ENCODE results near the gene POP7.
"Not testable (repeated sequence)": the region's sequence is repeated elsewhere in the genome, so short reads cannot be mapped to it uniquely, and the experiment has no call there.

Gene POP7

DNA sequence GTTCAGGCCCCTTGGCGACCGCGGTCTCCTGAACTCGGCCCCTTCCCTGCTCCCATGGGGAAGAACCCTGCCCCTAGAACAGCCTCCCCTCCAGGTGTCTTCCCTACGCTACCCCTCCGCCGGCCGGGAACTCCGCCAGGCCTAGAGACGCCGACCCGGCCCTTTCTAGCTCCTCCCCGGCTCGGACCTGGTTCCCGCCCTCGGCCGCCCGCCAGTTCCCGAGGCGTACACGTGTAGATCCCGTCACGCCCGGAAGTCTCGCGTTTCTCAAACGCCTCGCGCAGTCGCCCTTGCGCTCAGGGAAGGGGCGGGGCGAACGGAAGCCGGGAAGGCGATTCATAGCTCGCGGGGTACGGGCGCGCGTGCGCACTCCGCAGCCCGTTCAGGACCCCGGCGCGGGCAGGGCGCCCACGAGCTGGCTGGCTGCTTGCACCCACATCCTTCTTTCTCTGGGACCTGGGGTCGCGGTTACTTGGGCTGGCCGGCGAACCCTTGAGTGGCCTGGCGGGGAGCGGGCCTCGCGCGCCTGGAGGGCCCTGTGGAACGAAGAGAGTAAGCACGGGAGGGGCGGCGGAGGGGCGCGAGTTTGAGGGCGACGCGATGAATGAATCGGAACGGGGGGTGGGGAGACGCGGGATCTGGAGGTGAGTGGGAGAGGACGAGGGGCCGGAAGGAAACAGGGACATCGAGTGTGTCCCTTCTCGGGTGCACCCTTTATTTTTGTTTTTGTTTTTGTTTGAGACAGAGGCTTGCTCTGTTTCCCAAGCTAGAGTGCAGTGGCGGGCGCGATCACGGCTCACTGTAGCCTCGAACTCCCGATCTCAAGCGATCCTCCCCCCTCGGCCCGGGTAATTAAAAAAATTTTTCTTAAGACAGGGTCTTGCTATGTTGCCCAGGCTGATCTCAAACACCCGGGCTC lies at the start of gene POP7:
Gene POP7, plus strand, starts transcription at position 369 of the 919 bp plus-strand sequence. CDS start 710 bp downstream, outside the sequence.
- DNase-seq, result peak; percentile 99

DNA sequence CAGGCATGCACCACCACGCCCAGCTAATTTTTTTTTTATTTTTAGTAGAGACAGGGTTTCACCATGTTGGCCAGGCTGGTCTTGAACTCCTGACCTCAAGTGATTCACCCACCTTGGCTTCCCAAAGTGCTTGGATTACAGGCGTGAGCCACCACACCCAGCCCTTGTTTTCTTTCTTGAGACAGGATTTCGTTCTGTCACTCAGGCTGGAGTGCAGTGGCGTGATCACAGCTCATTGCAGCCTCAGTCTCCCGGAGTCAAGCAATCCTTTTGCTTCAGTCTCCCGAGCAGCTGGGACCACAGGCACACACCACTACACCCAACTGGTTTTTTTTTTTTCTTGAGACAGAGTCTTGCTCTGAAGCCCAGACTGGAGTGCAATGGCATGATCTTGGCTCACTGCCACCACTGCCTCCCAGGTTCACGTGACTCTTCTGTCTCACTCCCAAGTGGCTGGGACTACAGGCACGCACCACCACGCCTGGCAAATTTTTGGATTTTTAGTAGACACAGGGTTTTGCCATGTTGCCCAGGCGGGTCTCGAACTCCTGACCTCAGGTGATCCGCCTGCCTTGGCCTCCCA lies 43.6 kb upstream of the POP7 start:
- DNase-seq, result not testable (repeated sequence)

DNA sequence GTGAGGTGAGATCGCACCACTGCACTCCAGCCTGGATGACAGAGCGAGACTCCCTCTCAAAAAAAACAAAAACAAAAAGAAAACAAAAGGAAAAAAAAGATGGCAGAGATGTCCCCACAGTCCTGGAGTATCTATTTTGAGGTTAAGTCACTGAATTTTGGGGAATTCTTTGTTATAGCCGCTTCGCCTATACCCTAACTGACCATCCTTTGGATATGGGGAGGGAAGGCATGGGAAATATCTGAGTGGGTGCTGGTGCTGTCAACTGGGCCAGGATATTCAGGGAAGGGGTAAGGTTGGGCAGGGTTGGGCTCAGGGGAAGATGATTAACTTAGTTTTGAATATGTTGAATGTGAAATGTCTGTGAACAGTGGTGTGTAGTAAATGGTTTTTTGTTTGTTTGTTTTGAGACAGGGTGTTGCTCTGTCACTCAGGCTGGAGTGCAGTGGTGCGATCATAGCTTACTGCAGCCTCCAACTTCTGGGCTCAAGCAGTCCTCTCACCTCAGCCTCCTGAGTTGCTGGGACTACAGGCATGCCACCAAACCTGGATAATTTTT lies 40.7 kb upstream of the POP7 start:
- no peak for DNase-seq

DNA sequence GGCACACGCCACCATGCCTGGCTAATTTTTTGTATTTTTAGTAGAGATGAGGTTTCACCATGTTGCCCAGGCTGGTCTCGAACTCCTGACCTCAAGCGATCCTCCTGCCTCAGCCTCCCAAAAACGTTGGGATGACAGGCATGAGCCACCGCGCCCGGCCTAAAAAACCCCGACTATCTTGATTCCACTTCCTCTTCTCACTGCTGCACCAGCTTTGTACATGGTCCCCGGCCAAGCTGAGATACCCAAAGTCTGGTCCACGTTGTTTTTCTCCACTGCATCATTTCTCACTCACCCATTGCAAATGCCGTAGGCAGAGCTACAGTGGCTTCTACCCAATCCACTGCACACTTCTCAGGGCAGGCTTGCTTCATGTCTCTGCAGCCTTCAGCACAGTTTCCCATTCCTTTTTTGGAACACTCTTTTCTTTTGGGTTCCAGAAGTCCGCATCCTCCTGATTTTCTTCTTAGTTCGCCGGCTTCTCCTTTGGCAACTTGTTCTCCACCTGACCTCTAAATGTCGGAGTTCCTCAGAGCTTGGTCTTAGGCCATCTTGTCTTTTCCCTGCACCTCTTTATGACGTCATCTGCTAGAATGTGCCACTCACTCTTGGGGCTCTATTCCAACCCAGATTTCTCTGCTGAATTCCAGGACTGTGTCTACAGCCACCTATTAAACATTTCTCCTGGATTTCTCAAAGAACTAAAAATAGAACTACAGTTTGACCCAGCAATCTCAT lies 38.4 kb upstream of the POP7 start:
- DNase-seq, result no peak

DNA sequence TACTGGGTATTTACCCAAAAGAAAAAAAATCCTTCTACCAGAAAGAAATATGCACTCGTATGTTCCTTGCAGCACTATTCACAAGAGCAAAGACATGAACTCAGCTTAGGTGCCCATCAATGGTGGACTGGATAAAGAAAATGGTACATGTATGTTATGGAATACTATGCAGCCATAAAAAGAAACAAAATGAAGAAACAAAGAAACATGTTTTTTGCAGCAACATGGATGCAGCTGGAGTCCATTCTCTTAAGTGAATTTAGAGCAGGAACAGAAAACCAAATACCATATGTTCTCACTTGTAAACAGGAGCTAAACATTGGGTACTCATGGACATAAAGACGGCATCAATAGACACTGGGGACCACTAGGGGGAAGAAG lies 37.9 kb upstream of the POP7 start:
- DNase-seq, result no peak

DNA sequence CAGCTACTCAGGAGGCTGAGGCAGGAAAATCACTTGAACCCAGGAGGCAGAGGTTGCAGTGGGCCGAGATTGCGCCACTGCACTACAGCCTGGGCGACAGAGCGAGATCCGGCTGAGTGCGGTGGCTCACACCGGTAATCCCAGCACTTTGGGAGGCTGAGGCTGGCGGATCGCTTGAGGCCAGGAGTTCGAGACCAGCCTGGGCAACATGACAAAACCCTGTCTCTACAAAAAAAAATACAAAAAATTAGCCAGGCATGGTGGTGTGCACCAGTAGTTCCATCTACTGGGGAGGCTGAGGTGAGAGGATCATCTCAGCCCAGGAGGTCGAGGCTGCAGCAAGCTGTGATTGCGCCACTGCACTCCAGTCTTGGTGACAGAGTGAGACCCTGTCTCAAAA lies 36.8 kb upstream of the POP7 start:
- not testable (repeated sequence) for DNase-seq

DNA sequence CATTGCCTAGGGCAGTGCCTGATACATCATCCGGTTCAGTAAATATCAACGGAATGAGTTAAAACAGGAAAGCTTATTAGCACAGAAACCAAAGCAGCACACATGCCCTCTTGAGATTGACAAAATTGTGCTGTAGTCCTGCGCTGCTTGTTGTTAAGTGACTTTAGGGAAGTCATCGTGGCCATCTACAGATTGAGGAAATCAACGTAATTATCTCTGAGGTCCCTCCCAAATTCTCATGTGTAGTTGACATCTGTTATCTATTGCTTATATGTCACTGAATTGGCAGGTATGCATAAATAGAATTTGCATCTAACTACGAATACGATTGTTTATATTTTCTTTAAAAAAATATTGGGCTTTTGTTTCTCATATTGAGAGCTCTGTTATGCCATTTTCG lies 35.8 kb upstream of the POP7 start:
- no peak for DNase-seq

DNA sequence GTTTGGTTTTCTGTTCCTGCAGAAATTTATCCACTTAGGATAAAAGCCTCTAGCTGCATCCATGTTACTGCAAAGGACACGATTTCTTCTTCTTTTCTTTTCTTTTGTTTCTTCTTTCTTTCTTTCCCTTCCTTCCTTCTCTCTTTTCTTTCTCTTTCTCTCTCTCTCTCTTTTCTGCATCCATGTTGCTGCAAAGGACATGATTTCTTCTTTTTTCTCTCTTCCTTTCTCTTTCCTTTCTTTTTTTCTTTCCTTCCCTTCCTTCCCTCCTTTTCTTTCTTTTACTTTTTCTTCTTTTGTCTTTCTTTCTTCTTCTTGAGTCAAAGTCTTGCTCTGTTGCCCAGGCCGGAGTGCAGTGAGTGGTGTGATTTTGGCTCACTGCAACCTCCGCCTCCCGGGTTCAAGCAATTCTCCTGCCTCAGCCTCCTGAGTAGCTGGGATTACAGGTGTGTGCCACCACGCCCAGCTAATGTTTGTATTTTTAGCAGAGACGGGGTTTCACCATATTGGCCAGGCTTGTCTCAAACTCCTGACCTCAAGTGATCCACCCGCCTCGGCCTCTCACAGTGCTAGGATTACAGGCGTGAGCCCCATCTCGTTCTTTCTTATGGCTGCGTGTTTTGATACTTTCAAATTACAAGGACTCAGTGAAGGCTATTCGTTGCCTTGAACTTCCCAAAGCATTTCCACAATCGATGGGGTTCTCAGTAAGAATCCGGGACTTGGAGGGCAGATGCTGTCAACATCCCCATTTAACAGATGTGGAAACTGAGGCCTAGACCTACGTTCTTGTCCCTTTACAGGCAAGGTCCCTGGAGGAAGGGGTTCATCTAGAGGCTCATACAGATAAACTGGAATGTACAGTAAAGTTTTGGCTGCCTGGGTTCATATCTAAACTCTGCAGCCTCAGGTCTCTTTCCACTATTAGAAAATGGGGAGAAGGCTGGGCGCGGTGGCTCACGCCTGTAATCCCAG lies 34.3 kb upstream of the POP7 start:
- no peak for DNase-seq

DNA sequence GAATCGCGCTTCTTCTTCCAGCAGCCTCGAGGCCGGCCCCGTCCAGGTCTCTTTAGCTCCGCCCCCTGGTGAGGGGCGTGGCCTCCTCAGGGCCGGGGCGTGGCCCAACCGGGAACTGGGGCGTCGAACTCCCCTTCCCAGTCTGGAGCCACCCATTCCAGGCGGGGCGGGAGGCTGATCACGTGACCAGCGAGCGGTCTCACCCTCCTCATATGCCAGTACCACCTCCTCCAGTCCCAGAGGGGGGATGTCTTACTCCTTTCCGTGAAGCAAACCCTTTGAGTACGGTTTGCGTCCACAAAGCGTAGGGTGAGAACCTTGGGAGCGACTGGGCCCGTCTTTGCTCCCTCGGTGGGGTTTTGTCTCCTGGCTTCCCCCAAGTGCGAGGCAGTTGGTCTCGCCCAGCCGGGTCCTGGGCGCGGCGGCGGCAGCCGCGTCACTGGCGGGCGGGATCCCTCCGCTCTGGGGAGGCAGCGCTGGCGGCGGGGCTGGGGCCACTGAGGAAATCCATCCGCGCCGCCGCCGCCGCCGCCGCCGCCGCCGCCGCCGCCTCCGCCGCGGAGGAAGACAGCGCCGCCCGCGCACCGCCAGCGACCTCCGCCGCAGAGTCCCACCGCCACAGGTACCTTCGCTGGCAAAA lies 32.5 kb upstream of the POP7 start, which contains the start of gene GNB2:
Gene GNB2, plus strand, starts transcription at position 439 of the 640 bp plus-strand sequence. CDS start 2,526 bp downstream, outside the sequence.
- DNase-seq, result peak; percentile 99

DNA sequence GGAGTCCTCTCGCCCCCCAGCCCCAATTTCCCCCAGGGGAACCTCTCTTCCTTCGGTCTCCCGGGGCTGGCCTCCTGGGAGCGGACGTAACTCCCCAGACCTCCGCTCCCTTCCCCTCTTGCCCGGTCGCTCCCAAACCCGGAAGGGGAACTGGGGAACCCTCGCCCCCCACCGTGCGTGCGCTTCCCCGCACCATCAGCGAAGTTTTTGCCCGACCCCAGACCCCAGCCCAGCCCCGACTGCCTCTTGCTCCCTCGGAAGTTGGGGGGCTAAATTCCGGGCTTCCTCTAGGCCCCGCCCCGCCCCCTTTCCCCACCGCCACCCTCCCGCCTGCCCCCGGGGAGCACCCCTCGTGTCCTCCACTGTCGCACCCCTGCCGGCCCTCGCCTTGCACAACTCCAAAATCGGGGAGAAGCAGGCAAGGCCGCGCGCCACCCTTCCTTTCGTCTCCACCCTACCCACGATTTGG lies 31.9 kb upstream of the POP7 start:
- peak; percentile 63 for DNase-seq

DNA sequence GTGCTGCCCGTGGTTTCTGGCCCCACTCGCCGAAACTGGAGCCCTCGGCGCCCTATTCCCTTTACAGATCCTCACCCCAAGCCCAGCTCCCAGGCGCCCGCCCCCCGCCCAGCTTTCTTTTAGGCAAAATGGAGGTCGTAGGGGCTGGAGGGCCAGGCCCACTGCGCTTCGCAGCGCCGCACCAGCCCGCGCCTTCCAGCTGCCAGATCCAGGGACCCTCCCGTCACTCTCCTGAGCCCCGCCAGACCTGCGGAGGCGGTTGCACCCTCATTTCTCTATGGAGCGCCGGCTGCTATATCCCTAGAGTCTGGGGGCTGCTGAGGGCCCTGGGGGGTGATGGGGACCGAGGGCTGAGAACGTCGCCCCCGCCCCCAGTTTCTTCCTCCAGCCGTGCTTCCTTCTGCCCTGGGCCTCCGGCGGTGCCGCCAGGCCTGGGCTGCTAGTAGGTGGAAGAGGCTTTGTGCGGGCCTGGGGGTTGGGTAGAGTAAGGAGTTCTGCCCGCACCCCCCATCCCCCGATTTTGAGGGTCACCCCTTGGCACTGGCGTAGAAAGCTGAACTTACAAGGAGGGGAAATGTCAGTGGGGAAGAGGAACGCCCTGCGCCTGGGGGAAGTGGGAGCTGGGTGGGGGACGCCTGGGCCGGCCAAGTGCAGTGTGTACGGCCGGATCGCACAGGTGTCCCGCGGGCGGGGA lies 31.4 kb upstream of the POP7 start:
- DNase-seq, result peak; percentile 41

DNA sequence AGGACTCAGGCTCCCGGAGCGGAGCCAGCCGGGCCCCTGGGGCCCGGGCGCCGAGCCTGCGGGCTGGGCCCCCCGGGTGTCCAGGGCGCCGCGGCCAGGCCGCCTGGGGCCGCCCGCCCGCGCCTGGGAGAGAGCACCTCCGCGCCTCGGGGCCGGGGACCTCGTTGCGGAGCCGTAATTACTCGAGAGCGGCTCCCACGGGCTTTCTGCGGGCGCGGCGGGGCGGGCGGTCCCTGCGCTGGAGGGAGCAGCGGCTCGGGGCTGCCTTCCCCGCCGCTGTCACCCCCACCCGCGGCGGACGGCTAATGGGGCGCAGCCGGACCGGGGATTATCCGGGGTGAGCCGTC lies 30.8 kb upstream of the POP7 start:
- DNase-seq, result peak; percentile 46

DNA sequence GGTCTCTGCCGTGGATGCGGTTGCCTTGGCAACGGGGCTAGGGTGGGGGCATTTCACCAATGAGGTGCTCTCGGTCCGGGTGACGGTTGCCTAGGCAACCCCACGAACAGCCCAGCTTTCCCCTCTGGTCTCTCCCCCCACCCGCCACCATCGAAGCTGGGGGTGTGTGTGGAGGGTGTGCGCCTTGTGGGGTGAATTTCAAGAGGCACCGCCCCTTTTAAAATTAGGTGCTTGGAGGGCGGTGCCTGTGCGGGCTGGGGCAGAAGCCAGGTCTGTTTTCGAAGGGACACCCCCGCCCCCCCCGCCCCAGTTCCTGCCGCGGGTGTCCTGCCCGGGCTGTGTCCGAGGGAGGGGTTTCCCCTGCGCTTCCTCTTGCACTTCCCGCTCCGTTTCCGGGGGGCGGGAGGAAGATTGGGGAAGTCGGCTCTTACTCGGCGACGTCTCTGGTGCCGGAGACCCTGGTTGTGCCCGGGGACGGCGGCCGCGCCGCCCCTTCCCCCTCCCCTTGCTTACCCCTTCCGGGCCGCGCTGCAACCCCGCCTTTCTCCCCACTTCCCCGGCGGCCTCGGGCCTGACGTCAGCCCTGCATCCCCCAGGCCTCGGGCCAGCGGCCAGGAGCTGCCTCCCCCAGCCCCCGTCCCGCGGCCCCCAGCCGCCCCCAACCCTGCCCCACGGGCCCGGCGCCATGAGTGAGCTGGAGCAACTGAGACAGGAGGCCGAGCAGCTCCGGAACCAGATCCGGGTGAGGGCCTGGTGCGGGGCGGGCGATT lies 30.2 kb upstream of the POP7 start:
- peak; percentile 92 for DNase-seq

DNA sequence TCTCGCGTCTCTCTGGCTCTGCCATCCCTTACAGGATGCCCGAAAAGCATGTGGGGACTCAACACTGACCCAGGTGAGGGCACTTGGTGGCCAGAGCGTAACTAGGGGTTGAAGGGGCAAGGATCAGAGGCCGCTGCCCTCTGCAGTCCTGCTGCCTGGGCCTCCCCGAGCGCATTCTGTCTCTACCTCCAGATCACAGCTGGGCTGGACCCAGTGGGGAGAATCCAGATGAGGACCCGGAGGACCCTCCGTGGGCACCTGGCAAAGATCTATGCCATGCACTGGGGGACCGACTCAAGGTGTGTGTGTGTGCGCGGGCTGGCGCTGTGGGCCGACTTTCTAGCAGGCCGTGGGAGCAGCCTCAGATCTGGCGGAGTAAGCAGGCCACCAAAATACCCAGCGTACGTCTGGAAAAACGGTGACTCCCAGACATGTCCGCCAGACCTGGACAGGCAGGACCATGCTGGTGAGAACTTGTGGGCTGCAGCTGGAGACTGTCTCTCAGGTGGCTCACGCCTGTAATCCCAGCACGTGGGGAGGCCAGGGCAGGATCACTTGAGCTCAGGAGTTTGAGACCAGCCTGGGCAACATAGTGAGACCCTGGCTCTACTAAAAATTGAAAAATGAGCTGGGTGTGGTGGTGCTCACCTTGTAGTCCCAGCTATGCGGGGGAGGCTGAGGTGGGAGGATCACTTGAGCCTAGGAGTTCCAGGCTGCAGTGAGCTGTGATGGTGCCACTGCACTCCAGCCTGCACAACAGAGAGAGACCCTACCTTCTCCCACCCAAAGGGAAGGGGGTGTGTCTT lies 29.2 kb upstream of the POP7 start:
- no peak for DNase-seq

DNA sequence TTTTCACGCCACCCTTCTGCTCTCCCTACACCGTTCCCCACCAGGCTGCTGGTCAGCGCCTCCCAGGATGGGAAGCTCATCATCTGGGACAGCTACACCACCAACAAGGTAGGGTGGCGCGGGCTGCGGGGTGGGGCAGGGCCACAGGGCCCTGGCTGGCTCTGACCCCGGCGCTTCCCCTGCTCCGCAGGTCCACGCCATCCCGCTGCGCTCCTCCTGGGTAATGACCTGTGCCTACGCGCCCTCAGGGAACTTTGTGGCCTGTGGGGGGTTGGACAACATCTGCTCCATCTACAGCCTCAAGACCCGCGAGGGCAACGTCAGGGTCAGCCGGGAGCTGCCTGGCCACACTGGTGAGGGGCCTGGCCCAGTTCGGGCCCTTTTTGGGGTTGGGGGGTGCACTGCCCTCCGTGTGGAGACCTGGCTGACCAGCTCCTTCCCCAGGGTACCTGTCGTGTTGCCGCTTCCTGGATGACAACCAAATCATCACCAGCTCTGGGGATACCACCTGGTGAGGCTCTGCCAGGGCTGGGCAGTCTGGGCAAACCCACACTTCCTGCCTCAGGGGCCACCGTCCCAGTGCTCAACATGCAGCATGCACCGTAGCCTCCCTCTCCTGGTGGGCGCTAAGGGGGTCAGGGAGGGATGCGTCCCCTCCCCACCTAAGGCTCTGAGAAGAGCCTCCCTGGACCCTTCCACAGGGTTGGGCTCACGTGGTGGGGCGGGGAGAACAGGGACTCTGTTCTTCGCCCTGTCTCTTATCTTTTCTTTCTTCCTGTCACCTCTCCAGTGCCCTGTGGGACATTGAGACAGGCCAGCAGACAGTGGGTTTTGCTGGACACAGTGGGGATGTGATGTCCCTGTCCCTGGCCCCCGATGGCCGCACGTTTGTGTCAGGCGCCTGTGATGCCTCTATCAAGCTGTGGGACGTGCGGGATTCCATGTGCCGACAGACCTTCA lies 28.3 kb upstream of the POP7 start:
- DNase-seq, result no peak

DNA sequence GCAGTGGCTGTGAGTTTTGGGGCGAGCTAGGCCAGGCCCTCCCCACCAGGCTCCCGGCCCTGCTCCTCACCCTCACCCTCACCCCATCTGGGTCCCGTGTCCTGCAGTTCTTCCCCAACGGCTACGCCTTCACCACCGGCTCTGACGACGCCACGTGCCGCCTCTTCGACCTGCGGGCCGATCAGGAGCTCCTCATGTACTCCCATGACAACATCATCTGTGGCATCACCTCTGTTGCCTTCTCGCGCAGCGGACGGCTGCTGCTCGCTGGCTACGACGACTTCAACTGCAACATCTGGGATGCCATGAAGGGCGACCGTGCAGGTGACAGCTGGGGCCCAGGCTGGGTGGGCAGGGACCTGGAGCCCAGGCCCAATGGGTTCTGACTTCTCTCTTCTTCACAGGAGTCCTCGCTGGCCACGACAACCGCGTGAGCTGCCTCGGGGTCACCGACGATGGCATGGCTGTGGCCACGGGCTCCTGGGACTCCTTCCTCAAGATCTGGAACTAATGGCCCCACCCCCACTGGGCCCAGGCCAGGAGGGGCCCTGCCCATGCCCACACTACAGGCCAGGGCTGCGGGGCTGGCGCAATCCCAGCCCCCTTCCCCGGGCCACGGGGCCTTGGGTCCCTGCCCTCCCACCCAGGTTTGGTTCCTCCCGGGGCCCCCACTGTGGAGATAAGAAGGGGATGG lies 27.5 kb upstream of the POP7 start:
- no peak for DNase-seq
